Measurements from ENCODE around the gene SAMHD1. TPM values are rescaled to one million over a fixed set of nuclear protein-coding genes. Genes with fewer than 3 reads are reported as not detected.

SAMHD1 gene
- polyA plus RNA-seq, 1 of the 3 experiments (the other 2 are of a cell fraction): 5.9 TPM

DNA sequence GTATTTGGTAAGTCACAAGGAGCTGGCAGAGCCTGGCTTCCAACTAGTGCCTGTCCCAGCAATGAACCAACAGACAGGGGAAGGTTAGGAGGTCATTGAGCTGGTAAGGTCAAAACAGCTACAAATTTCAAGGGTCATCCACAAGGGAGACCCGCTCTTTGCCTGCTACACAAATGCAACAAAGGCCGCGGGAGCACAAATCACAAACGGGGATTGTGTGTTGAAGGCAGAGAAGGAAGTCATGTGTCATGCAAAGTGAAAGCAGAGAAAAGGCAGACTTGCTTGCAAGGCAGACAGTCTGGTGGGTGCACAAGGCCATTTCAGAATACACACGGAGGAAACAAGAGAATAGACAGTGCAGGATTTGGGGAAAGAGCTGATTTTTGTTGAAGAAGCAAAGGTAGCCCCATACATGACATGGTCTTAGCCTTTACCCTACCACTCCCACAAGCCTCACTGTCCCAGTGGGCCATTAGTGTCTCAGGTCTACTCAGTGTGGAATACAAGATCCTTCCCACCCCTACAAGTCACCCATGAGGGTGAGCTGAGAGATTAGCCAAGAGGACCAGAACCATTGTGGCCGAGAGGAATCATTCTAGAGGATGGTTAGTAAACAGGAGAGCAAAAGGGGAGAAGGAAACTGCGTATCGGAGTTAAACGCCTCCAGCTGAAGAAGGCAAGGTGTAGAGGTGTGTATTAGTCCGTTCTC, 18.1 kb upstream of the SAMHD1 start:
- Histone ChIP-seq H4K20me1 (ENCODE audit: insufficient read depth) (no peaks in the 10 kb centered on the region), H3K9me2 (no peaks in the 10 kb centered on the region), H2AFZ (ENCODE audit: low read depth) (no peak overlapping the region), H3F3A (replicated peaks; ENCODE audit: insufficient read depth) (no peaks in the 10 kb centered on the region), H3K27me3 (ENCODE audit: insufficient read depth) (no peaks in the 10 kb centered on the region), H3K9me3 (no peaks in the 10 kb centered on the region), H3K79me2 (ENCODE audit: insufficient read depth) (no peaks in the 10 kb centered on the region), H3K27ac (ENCODE audit: low read depth in 2 of 2, low read length in 1 of 2) (no peak overlapping the region), H3K36me3 (replicated peaks in 1 of 2; ENCODE audit: control insufficient read depth in 1 of 2, insufficient read depth in 2 of 2, low read length in 1 of 2) (no peaks in the 10 kb centered on the region), H3K4me3 (ENCODE audit: low read depth in 2 of 2, low read length in 1 of 2) (no peak overlapping the region), H3K9ac (no peak overlapping the region), H3K4me1 (ENCODE audit: control insufficient read depth in 1 of 2, insufficient read depth in 2 of 2, low read depth in 1 of 2, low read length in 1 of 2) (no peaks in the 10 kb centered on the region), H3K4me2 (no peak overlapping the region)
- no peak for DNase-seq
- ChIA-PET CTCF (no interaction called here), POLR2A (no interaction called here)
- TF ChIP-seq RAD21 (IDR thresholded peaks at IDR 0.05; ENCODE audit: low read length) (no peak), GABPA (IDR thresholded peaks at IDR 0.05; ENCODE audit: low read depth) (no peak)
- TF ChIP-seq, protein P1, sequence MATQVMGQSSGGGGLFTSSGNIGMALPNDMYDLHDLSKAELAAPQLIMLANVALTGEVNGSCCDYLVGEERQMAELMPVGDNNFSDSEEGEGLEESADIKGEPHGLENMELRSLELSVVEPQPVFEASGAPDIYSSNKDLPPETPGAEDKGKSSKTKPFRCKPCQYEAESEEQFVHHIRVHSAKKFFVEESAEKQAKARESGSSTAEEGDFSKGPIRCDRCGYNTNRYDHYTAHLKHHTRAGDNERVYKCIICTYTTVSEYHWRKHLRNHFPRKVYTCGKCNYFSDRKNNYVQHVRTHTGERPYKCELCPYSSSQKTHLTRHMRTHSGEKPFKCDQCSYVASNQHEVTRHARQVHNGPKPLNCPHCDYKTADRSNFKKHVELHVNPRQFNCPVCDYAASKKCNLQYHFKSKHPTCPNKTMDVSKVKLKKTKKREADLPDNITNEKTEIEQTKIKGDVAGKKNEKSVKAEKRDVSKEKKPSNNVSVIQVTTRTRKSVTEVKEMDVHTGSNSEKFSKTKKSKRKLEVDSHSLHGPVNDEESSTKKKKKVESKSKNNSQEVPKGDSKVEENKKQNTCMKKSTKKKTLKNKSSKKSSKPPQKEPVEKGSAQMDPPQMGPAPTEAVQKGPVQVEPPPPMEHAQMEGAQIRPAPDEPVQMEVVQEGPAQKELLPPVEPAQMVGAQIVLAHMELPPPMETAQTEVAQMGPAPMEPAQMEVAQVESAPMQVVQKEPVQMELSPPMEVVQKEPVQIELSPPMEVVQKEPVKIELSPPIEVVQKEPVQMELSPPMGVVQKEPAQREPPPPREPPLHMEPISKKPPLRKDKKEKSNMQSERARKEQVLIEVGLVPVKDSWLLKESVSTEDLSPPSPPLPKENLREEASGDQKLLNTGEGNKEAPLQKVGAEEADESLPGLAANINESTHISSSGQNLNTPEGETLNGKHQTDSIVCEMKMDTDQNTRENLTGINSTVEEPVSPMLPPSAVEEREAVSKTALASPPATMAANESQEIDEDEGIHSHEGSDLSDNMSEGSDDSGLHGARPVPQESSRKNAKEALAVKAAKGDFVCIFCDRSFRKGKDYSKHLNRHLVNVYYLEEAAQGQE (IDR thresholded peaks at IDR 0.05; ENCODE audit: low read depth, low read length): no peak
- TF ChIP-seq, protein P2, sequence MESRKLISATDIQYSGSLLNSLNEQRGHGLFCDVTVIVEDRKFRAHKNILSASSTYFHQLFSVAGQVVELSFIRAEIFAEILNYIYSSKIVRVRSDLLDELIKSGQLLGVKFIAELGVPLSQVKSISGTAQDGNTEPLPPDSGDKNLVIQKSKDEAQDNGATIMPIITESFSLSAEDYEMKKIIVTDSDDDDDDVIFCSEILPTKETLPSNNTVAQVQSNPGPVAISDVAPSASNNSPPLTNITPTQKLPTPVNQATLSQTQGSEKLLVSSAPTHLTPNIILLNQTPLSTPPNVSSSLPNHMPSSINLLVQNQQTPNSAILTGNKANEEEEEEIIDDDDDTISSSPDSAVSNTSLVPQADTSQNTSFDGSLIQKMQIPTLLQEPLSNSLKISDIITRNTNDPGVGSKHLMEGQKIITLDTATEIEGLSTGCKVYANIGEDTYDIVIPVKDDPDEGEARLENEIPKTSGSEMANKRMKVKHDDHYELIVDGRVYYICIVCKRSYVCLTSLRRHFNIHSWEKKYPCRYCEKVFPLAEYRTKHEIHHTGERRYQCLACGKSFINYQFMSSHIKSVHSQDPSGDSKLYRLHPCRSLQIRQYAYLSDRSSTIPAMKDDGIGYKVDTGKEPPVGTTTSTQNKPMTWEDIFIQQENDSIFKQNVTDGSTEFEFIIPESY (IDR thresholded peaks at IDR 0.05; ENCODE audit: borderline replicate concordance, low read depth): no peak
- WGBS (ENCODE audit: low lambda C conversion rate): 87% methylated on average over 10 of the region's 10 CpGs

DNA sequence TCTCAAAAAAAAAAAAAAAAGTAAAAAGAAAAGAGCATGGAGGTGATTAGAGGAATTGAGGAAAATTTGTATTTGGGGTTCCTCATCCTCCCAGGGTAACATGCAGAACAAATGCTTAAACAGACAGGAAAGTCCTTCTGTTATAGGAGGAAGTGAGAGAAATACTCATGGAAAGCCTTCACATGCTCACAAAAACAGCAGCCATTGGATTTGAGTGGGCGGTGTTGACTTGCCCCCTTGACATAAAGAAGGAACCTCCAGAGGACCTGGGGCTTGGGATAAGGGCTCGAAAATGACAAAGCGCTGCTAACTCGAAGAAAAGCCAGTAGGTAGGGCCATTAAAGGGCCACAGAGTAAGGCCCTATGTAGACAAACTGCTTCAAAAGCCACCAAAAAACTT, 17.5 kb upstream of the SAMHD1 start:
- H3K9ac ChIP-seq: no peak overlapping the region
- H3F3A ChIP-seq (replicated peaks; ENCODE audit: insufficient read depth): no peaks in the 10 kb centered on the region
- ChIA-PET POLR2A (no interaction called here), CTCF (no interaction called here)
- H3K27me3 ChIP-seq (ENCODE audit: insufficient read depth): no peaks in the 10 kb centered on the region
- H3K9me2 ChIP-seq: no peaks in the 10 kb centered on the region
- no peaks in the 10 kb centered on the region for H3K36me3 ChIP-seq (replicated peaks in 1 of 2; ENCODE audit: control insufficient read depth in 1 of 2, insufficient read depth in 2 of 2, low read length in 1 of 2)
- H3K79me2 ChIP-seq (ENCODE audit: insufficient read depth): no peaks in the 10 kb centered on the region
- H3K9me3 ChIP-seq: no peaks in the 10 kb centered on the region
- no peak overlapping the region for H3K4me3 ChIP-seq (ENCODE audit: low read depth in 2 of 2, low read length in 1 of 2)
- no peak overlapping the region for H3K4me2 ChIP-seq
- H2AFZ ChIP-seq (ENCODE audit: low read depth): no peak overlapping the region
- 87% methylated on average over 4 of the region's 4 CpGs for WGBS (ENCODE audit: low lambda C conversion rate)
- no peak for DNase-seq
- no peaks in the 10 kb centered on the region for H4K20me1 ChIP-seq (ENCODE audit: insufficient read depth)
- H3K4me1 ChIP-seq (ENCODE audit: control insufficient read depth in 1 of 2, insufficient read depth in 2 of 2, low read depth in 1 of 2, low read length in 1 of 2): no peaks in the 10 kb centered on the region
- TF ChIP-seq, protein P1 (IDR thresholded peaks at IDR 0.05; ENCODE audit: low read depth, low read length): no peak
- no peak for TF ChIP-seq JUND (IDR thresholded peaks at IDR 0.05)
- no peak for TF ChIP-seq GATA2 (CRISPR knock-in tag; IDR thresholded peaks at IDR 0.05)
- no peak for TF ChIP-seq SMC3 (IDR thresholded peaks at IDR 0.05; ENCODE audit: low read depth, low read length)
- TF ChIP-seq MEF2A (IDR thresholded peaks at IDR 0.05; ENCODE audit: borderline replicate concordance, low read depth): no peak
- TF ChIP-seq SIN3A (IDR thresholded peaks at IDR 0.05; ENCODE audit: borderline replicate concordance, low read depth, low read length): no peak
- no peak overlapping the region for H3K27ac ChIP-seq (ENCODE audit: low read depth in 2 of 2, low read length in 1 of 2)
